IMR-90 (cell line): Measurements from ENCODE around the gene CD274. TPM values are rescaled to one million over a fixed set of nuclear protein-coding genes. Genes with fewer than 3 reads are reported as not detected.

Source experiments
- ATAC-seq: fragments of 200-7000 bp; cut with Tn5 transposase; 2 replicates; pipeline ENCODE4 v1.9.1; 2020; ENCODE audit warnings: low read depth, mild to moderate bottlenecking, moderate library complexity
- BruUV-seq: library from RNA; stranded (reverse); fragments of 400-500 nt; replicated peaks from 2 replicates; lab custom pipeline; 2021; lab: Mats Ljungman, UMichigan
- CTCF ChIA-PET: fragments of 300-600 bp; formaldehyde crosslinking; extraction: SDS; loops from one replicate; lab custom pipeline; 2021; ENCODE audit warnings: antibody characterized with exemption; lab: Yijun Ruan, JAX
- POLR2A ChIA-PET: fragments of 300-600 bp; sonication (Branson Sonifier 250); formaldehyde crosslinking; loops from one replicate; lab custom pipeline; 2022; ENCODE audit warnings: antibody characterized with exemption; ENCODE audit not compliant: unreplicated experiment; lab: Charles Lee
- DNase-seq: peaks from one replicate; pipeline ENCODE4 v3.0.0; 2013
- H2AFZ ChIP-seq: replicated peaks from 2 replicates; pipeline ENCODE3; 2013; ENCODE audit warnings: low read length, mild to moderate bottlenecking; ENCODE audit not compliant: poor library complexity
- H2AK5ac ChIP-seq: 2 replicates; pipeline ENCODE4 v1.6.1; 2013; ENCODE audit warnings: low read depth, low read length, inconsistent platforms
- H2AK9ac ChIP-seq: replicated peaks from 2 replicates; pipeline ENCODE3; 2013; ENCODE audit warnings: mild to moderate bottlenecking, low read depth, low read length, moderate library complexity; ENCODE audit not compliant: poor library complexity
- H2BK120ac ChIP-seq: 2 replicates; pipeline ENCODE4 v1.6.1; 2013; ENCODE audit warnings: low read depth, low read length, inconsistent platforms
- H2BK15ac ChIP-seq: 3 replicates; pipeline ENCODE4 v1.6.1; 2013; ENCODE audit warnings: low read depth, low read length, inconsistent platforms
- H2BK20ac ChIP-seq: 2 replicates; pipeline ENCODE4 v1.6.1; 2013; ENCODE audit warnings: low read depth, mild to moderate bottlenecking, inconsistent platforms, low read length, moderate library complexity
- H2BK5ac ChIP-seq: 2 replicates; pipeline ENCODE4 v1.6.1; 2013; ENCODE audit warnings: mild to moderate bottlenecking, low read depth, low read length, inconsistent platforms; ENCODE audit not compliant: poor library complexity, severe bottlenecking
- H3K14ac ChIP-seq: replicated peaks from 2 replicates; pipeline ENCODE4 v1.6.1; 2013; ENCODE audit warnings: low read depth, low read length, inconsistent platforms
- H3K18ac ChIP-seq: 2 replicates; pipeline ENCODE4 v1.6.1; 2013; ENCODE audit warnings: low read depth, low read length, control low read depth
- H3K23ac ChIP-seq: 2 replicates; pipeline ENCODE4 v1.6.1; 2013; ENCODE audit warnings: low read depth, low read length, inconsistent platforms
- H3K27ac ChIP-seq: 2 replicates; pipeline ENCODE4 v1.5.1; 2013; ENCODE audit warnings: mild to moderate bottlenecking, control low read depth, low read length; ENCODE audit not compliant: insufficient read depth
- H3K27me3 ChIP-seq: 2 replicates; pipeline ENCODE4 v1.6.1; 2013; ENCODE audit warnings: low read length; ENCODE audit not compliant: control insufficient read depth, insufficient read depth
- H3K36me3 ChIP-seq: 2 replicates; pipeline ENCODE4 v1.6.1; 2013; ENCODE audit warnings: low read length, mixed read lengths; ENCODE audit not compliant: control insufficient read depth, insufficient read depth
- H3K4ac ChIP-seq: 2 replicates; pipeline ENCODE4 v1.6.1; 2013; ENCODE audit warnings: low read depth, low read length, inconsistent platforms
- H3K4me1 ChIP-seq: 2 replicates; pipeline ENCODE4 v1.6.1; 2013; ENCODE audit warnings: low read length, mixed read lengths; ENCODE audit not compliant: control insufficient read depth, insufficient read depth
- H3K4me2 ChIP-seq: 2 replicates; pipeline ENCODE4 v1.6.1; 2013; ENCODE audit warnings: low read depth, mild to moderate bottlenecking, control low read depth, low read length, moderate library complexity
- H3K4me3 ChIP-seq: 2 replicates; pipeline ENCODE4 v1.5.1; 2013; ENCODE audit warnings: low read depth, mild to moderate bottlenecking, control low read depth, low read length, moderate library complexity; ENCODE audit not compliant: insufficient read depth
- H3K56ac ChIP-seq: 2 replicates; pipeline ENCODE4 v1.6.1; 2013; ENCODE audit warnings: low read length, inconsistent platforms; ENCODE audit not compliant: insufficient read depth; ENCODE audit errors: extremely low read depth
- H3K79me1 ChIP-seq, 2 experiments: 2 replicates each; pipeline ENCODE4 v1.6.1; 2013; ENCODE audit warnings: low read length in 2 of 2, inconsistent platforms in 1 of 2, low read depth in 1 of 2
- H3K9ac ChIP-seq: 2 replicates; pipeline ENCODE4 v1.6.1; 2013; ENCODE audit warnings: low read depth, low read length, control low read depth
- H3K9me1 ChIP-seq: 2 replicates; pipeline ENCODE4 v1.6.1; 2013; ENCODE audit warnings: low read length, inconsistent platforms; ENCODE audit not compliant: insufficient read depth
- H3K9me3 ChIP-seq: 2 replicates; pipeline ENCODE4 v1.6.1; 2013; ENCODE audit warnings: low read length; ENCODE audit not compliant: control insufficient read depth, insufficient read depth
- H4K20me1 ChIP-seq: 2 replicates; pipeline ENCODE4 v1.6.1; 2013; ENCODE audit warnings: low read length, inconsistent platforms; ENCODE audit not compliant: insufficient read depth
- H4K5ac ChIP-seq: 2 replicates; pipeline ENCODE4 v1.6.1; 2013; ENCODE audit warnings: mild to moderate bottlenecking, low read depth, low read length, control low read depth
- H4K8ac ChIP-seq, 2 experiments: 2 replicates each; pipeline ENCODE4 v1.6.1; 2013; ENCODE audit warnings: low read depth in 2 of 2, low read length in 2 of 2, control low read depth in 1 of 2, inconsistent platforms in 1 of 2
- H4K91ac ChIP-seq: 2 replicates; pipeline ENCODE4 v1.6.1; 2013; ENCODE audit warnings: low read depth, low read length, inconsistent platforms; ENCODE audit not compliant: insufficient read depth
- BHLHE40 ChIP-seq: fragments of 150-350 bp; IDR thresholded peaks from 2 replicates; pipeline ENCODE4 v1.6.1; 2016; ENCODE audit warnings: mild to moderate bottlenecking, low read depth, low read length
- CEBPB ChIP-seq: IDR thresholded peaks from 2 replicates; pipeline ENCODE4 v1.6.1; 2012; ENCODE audit warnings: low read depth, low read length, improper control_type of control experiment
- CHD1 ChIP-seq: IDR thresholded peaks from 2 replicates; pipeline ENCODE4 v1.6.1; 2012; ENCODE audit warnings: low read depth, low read length, improper control_type of control experiment
- CTCF ChIP-seq: conservative IDR thresholded peaks from 2 replicates; pipeline ENCODE4 v1.5.1; 2012; ENCODE audit warnings: mild to moderate bottlenecking, low read depth, low read length, improper control_type of control experiment
- FOS ChIP-seq: fragments of 150-350 bp; IDR thresholded peaks from 2 replicates; pipeline ENCODE4 v1.6.1; 2016; ENCODE audit warnings: low read depth, low read length
- MAFK ChIP-seq: IDR thresholded peaks from 2 replicates; pipeline ENCODE4 v1.6.1; 2012; ENCODE audit warnings: low read depth, low read length, improper control_type of control experiment
- MAZ ChIP-seq: IDR thresholded peaks from 2 replicates; pipeline ENCODE4 v1.6.1; 2012; ENCODE audit warnings: low read depth, mild to moderate bottlenecking, low read length, improper control_type of control experiment, moderate library complexity, borderline replicate concordance
- MXI1 ChIP-seq: IDR thresholded peaks from 2 replicates; pipeline ENCODE4 v1.6.1; 2012; ENCODE audit warnings: low read depth, mild to moderate bottlenecking, low read length, moderate library complexity, borderline replicate concordance
- NFE2L2 ChIP-seq: fragments of 150-350 bp; IDR thresholded peaks from 2 replicates; pipeline ENCODE4 v1.6.1; 2016; ENCODE audit warnings: low read depth, mild to moderate bottlenecking, low read length
- POLR2A ChIP-seq: IDR thresholded peaks from 2 replicates; pipeline ENCODE4 v1.6.1; 2012; ENCODE audit warnings: mild to moderate bottlenecking, low read depth, low read length
- RAD21 ChIP-seq: IDR thresholded peaks from 2 replicates; pipeline ENCODE4 v1.6.1; 2012; ENCODE audit warnings: low read length, improper control_type of control experiment
- RCOR1 ChIP-seq: IDR thresholded peaks from 2 replicates; pipeline ENCODE4 v1.6.1; 2012; ENCODE audit warnings: mild to moderate bottlenecking, low read length, improper control_type of control experiment; ENCODE audit not compliant: insufficient replicate concordance
- RFX5 ChIP-seq: IDR thresholded peaks from 2 replicates; pipeline ENCODE4 v1.8.0; 2012; ENCODE audit warnings: low read depth, mild to moderate bottlenecking, low read length, moderate library complexity
- SMC3 ChIP-seq: fragments of 150-350 bp; IDR thresholded peaks from 2 replicates; pipeline ENCODE4 v1.6.1; 2016; ENCODE audit warnings: low read depth, mild to moderate bottlenecking, antibody characterized with exemption, low read length, moderate library complexity
- WGBS, 2 experiments: methylation state at CpG; one replicate each; pipeline versions ENCODE4 v1.1.5 to v1.1.7; 2013; ENCODE audit warnings: missing lambda C conversion rate in 2 of 2; ENCODE audit not compliant: insufficient read length in 1 of 2; ENCODE audit errors: extremely low coverage in 2 of 2; 5-methylcytosine and 5-hydroxymethylcytosine counted together
- dilution Hi-C: fragments of 300-500 bp; cut with HindIII; formaldehyde crosslinking; loops from one replicate; pipeline ENCODE4 v1.14.3; 2018; ENCODE audit warnings: low sequenced_read_pairs; ENCODE audit not compliant: unreplicated experiment
- in situ Hi-C: fragments of 300-500 bp; cut with MboI; formaldehyde crosslinking; loops from 3 replicates; pipeline ENCODE4 v1.14.3; 2019; ENCODE audit warnings: low sequenced_read_pairs, inconsistent platforms, mixed read lengths
- intact Hi-C: fragments of 100-400 bp; cut with micrococcal nuclease; formaldehyde crosslinking; loops from 2 replicates; pipeline ENCODE4 v1.10.0; 2022
- polyA plus RNA-seq, 3 experiments: library from polyadenylated mRNA; depleted of rRNA; stranded (reverse); fragments of >200 nt; gene quantifications; 2 replicates each; pipeline ENCODE4 v1.2.3, GENCODE V29; 2012; ENCODE audit warnings: low replicate concordance in 1 of 3
- total RNA-seq: library from RNA; depleted of rRNA; stranded (reverse); fragments of >200 nt; gene quantifications from 2 replicates; pipeline ENCODE4 v1.2.3, GENCODE V29; 2012
- TF ChIP-seq, protein P1 (sequence below): fragments of 150-350 bp; IDR thresholded peaks from 2 replicates; pipeline ENCODE4 v1.6.1; 2016; ENCODE audit warnings: low read depth, mild to moderate bottlenecking, low read length, moderate library complexity, borderline replicate concordance
- TF ChIP-seq, protein P2 (sequence below): fragments of 150-350 bp; IDR thresholded peaks from 2 replicates; pipeline ENCODE4 v1.6.1; 2017; ENCODE audit warnings: mild to moderate bottlenecking, antibody characterized with exemption, low read length, low read depth

The CD274 gene
- total and polyA plus RNA-seq, 2 of the 4 experiments (the other 2 are of a cell fraction): 17.4 to 19.4 TPM

DNA sequence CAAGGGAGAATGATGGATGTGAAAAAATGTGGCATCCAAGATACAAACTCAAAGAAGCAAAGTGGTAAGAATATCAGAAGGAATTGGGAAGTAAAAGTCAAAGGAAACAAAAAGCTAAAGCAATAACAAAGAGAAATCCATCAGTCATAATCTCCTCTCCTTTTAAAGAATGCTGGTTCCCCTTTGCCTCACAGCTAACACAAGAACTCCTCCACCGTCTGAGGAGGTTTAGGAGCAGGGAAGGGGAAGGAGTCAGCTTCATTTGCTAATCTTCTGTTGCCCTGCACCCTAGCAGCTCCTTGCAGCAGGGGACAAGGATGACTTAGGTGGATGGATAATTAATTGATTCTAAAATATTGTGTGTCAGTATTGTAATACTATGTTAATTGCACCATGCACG is 16.4 kb downstream of the CD274 start:
- ChIA-PET POLR2A (no interaction called here), CTCF (no interaction called here)
- H2BK20ac ChIP-seq: no peak overlapping the region
- H3K18ac ChIP-seq: 0 out of 2 replicates have a peak overlapping the region, but pooled peaks have one; percentile 11
- peak overlapping the region; percentile 34; the same call in 1 of the 2 replicates for H4K91ac ChIP-seq
- H3K4ac ChIP-seq: no peak overlapping the region
- H3K4me2 ChIP-seq: no peak overlapping the region
- no CpG with 5 or more reads among the region's 2 CpGs for WGBS, 2 experiments
- H3K36me3 ChIP-seq: peaks cover 23% of the 10 kb centered on the region
- H2AK9ac ChIP-seq: no peak overlapping the region
- ATAC-seq (no peak), DNase-seq (no peak)
- in situ Hi-C loops (loop anchor here (25.0 kb wide), 1 partner anchor 246 kb away; no protein-coding TSS in a partner anchor), intact Hi-C loops (no loop called here), dilution Hi-C loops (no loop called here)
- H2BK120ac ChIP-seq: no peak overlapping the region
- no peak overlapping the region for H3K4me3 ChIP-seq
- no peak overlapping the region for H3K27ac ChIP-seq
- H2BK5ac ChIP-seq: peak overlapping the region; percentile 40
- H4K5ac ChIP-seq: no peak overlapping the region
- peaks cover 16% of the 10 kb centered on the region for H3K9me1 ChIP-seq
- no peak overlapping the region for H3K23ac ChIP-seq
- TF ChIP-seq MAFK (no peak), RAD21 (no peak), MAZ (no peak), NFE2L2 (no peak), POLR2A (no peak), MXI1 (no peak), FOS (no peak), CTCF (no peak), RFX5 (no peak), CEBPB (no peak), BHLHE40 (no peak), SMC3 (no peak), RCOR1 (no peak), CHD1 (no peak)
- TF ChIP-seq, protein P1, sequence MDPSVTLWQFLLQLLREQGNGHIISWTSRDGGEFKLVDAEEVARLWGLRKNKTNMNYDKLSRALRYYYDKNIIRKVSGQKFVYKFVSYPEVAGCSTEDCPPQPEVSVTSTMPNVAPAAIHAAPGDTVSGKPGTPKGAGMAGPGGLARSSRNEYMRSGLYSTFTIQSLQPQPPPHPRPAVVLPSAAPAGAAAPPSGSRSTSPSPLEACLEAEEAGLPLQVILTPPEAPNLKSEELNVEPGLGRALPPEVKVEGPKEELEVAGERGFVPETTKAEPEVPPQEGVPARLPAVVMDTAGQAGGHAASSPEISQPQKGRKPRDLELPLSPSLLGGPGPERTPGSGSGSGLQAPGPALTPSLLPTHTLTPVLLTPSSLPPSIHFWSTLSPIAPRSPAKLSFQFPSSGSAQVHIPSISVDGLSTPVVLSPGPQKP: no peak
- TF ChIP-seq, protein P2, sequence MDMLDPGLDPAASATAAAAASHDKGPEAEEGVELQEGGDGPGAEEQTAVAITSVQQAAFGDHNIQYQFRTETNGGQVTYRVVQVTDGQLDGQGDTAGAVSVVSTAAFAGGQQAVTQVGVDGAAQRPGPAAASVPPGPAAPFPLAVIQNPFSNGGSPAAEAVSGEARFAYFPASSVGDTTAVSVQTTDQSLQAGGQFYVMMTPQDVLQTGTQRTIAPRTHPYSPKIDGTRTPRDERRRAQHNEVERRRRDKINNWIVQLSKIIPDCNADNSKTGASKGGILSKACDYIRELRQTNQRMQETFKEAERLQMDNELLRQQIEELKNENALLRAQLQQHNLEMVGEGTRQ: no peak
- H3K56ac ChIP-seq: no peak overlapping the region
- H3K14ac ChIP-seq: no peak overlapping the region
- no peak overlapping the region for H2AK5ac ChIP-seq
- no TSS peak for BruUV-seq
- H4K8ac ChIP-seq: peak overlapping the region in 1 of 2 experiments; percentile 46; a peak in 1 of 4 replicates
- no peaks in the 10 kb centered on the region for H3K4me1 ChIP-seq
- H2BK15ac ChIP-seq: no peak overlapping the region; the same call in 2 of the 3 replicates
- H3K79me1 ChIP-seq: peaks cover 14 to 25% of the 10 kb centered on the region in 2 experiments
- no peak overlapping the region for H2AFZ ChIP-seq
- no peak overlapping the region for H3K9ac ChIP-seq
- H4K20me1 ChIP-seq: no peaks in the 10 kb centered on the region
- no peaks in the 10 kb centered on the region for H3K9me3 ChIP-seq
- H3K27me3 ChIP-seq: no peaks in the 10 kb centered on the region
